Activated CD4-positive, alpha-beta T cell treated with anti-CD3 and anti-CD28 coated beads, Interleukin-2, Interleukin-4, amounts not matched to agents 100 ng/mL and 50 ng/mL, durations not matched to agents 16 hours and 8 hours (primary cell): ENCODE data around the gene B3GNT9.

ENCODE experiments used
- DNase-seq: peaks from one replicate; pipeline ENCODE4 v3.0.0-alpha.2; 2020; ENCODE audit warnings: low spot score

Gene B3GNT9

DNA sequence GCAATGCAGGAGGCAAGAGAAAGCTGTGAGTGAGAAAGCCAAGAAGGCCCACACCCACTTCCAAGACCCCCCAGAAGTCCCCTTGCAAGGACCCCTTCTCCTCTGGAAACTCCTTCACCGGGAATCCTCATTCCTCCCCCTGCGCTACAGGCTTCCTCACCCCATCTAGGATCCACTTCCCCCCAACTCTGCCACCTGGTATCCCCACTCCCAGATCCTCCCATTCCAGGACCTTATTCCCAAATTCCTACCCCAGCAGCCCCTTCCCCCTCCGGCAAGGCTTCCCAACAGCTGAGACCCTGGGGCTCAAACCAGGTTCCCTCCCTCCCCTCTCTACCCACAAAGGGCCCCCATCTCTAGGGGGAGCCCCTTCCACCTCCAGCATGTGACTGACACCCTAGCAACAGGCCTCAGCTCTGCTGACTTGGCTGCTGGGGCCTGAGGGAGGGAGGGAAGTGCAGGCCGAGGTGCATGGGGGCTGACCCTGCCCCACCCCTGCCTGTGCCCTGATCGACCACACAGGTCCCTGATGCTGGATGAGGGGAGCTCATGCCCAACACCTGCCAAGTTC is 15.9 kb upstream of the B3GNT9 start:
- no peak for DNase-seq

- DNase-seq = no peak
Observed at GRCh38 chr16:67166110-67166547, 15.3 kb upstream of the B3GNT9 start.

GRCh38 chr16:67165121-67166078 is 14.6 kb upstream of the B3GNT9 start:
- no peak for DNase-seq

DNA sequence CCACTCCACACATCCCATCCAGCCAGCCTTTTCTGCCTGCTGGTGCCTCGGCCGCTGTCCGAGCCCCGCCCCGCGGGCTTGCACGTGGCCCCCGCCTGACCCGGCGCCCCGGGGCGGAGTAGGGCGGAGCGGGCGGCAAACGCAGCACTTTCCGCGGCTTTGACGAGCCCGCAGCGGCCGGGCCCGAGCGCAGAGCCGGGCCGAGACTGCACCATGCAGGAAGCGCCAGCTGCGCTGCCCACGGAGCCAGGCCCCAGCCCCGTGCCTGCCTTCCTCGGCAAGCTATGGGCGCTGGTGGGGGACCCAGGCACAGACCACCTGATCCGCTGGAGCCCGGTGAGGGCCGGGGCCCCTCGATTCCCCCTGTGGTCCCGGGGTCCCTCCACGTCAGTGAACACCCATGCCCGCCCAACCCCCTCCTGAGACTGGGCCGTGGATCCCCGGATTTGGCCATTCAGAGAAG is 13.8 kb upstream of the B3GNT9 start, which contains the start of gene HSF4:
Gene HSF4, plus strand, starts transcription at position 147 of the 463 bp plus-strand sequence. Its CDS starts 67 bp downstream, at position 214.
- DNase-seq = no peak

- no peak for DNase-seq
Observed at GRCh38 chr16:67163999-67164558, 13.3 kb upstream of the B3GNT9 start.

DNA sequence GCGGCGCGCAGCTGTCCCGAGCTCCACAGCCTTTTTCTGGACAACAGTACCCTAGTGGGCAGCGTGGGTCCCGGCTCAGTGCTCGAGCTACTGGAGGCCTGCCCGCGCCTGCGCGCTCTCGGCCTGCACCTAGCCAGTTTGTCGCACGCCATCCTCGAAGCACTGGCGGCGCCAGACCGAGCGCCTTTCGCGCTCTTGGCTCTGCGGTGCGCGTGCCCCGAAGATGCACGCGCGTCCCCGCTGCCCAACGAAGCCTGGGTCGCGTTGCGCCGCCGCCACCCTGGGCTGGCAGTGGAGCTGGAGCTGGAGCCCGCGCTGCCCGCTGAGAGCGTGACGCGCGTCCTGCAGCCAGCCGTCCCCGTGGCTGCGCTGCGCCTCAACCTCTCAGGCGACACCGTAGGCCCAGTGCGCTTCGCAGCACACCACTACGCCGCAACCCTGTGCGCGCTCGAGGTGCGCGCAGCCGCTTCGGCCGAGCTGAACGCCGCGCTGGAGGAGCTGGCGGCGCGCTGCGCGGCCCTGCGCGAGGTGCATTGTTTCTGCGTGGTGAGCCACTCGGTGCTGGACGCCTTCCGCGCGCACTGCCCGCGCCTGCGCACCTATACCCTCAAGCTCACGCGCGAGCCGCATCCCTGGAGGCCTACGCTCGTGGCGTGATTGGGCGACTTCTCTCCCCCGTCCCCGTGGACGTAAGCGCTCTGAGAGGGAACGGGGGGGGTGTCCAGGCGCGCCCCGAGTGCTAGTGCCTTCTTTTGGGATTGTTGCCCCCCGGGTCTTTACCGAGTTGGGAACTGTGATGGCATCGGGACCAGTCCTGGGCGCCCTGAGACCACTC is 12.6 kb upstream of the B3GNT9 start:
- DNase-seq = peak; percentile 64

- no peak for DNase-seq
Observed at GRCh38 chr16:67162506-67163163, 11.8 kb upstream of the B3GNT9 start.

GRCh38 chr16:67161595-67162058 is 10.8 kb upstream of the B3GNT9 start:
- no peak for DNase-seq

DNA sequence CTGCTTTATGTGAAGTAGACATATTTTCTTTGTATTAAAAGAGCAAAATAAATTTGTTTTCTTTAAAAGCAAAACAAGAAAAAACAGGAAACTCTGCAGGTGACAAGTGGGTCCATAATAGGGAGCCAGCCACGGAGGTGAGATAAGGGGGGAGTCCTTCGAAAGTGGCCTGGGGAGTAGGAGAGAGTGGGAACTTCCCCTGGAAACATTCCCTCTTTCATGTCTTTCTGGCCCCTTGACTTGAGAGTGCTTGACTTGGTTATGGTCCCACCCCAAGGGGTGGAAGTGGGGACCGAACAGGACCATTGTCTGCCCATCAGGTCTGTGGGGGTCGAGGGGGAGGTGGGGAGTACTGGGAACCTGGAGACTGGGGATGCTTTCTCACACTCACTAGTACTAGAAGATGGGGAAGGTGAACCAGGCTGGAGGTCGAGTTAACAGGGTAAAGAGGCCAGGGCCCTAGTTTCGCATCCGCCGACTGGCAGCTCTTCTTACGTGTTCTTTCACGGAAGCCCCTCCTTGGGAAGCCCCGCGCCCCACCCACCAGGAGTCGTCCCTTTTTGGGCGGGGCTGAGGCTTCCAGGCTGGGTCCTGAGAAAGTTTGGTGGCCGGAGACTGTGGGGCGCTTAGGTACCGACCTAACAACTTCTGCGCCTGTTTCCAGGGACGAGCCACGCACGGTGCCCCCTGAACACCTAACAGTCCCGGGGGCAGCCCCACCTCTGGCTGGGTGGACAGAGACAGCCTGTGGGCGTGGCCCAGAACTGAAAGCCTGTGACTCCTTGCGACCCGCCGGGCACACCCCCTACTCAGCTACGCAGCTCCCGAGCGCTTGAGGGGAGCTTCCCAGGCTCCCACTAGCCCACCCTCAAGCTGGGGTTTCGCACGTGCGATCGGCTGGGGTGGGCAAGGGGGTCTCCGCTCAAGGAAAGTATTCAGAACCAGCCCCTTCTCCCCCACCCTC is 8.1 kb upstream of the B3GNT9 start:
- DNase-seq = peak; percentile 87

DNA sequence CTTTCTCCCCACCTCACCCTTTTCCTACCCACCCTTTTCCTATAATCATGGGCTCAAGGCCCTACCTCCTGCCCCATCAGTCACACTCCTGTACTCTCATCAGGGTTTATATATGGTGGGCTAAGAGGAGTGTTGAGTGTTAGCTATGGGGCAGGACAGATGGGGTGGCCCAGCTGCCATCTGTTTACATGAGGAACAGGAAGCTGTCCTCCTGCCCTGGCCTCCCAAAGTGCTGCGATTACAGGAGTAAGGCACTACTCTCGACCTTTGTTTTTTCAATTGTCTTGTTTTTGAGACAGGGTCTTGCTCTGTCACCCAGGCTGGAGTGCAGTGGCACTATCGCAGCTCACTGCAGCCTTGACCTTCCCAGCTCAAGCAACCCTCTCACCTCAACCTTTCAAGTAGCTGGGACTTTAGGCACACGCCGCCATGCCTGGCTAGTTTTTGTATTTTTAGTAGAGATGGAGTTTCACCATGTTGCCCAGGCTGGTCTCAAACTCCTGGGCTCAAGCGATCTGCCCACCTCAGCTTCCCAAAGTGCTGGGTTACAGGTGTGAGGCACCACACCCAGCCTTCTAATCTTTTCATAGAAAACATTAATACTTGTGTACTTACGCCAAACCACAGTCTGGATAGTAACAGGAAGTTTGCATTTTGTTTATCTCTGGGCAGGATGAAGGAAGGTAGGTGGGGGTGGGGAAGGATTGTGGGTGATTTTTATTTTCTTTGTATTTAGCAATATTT is 7.3 kb upstream of the B3GNT9 start:
- no peak for DNase-seq

DNA sequence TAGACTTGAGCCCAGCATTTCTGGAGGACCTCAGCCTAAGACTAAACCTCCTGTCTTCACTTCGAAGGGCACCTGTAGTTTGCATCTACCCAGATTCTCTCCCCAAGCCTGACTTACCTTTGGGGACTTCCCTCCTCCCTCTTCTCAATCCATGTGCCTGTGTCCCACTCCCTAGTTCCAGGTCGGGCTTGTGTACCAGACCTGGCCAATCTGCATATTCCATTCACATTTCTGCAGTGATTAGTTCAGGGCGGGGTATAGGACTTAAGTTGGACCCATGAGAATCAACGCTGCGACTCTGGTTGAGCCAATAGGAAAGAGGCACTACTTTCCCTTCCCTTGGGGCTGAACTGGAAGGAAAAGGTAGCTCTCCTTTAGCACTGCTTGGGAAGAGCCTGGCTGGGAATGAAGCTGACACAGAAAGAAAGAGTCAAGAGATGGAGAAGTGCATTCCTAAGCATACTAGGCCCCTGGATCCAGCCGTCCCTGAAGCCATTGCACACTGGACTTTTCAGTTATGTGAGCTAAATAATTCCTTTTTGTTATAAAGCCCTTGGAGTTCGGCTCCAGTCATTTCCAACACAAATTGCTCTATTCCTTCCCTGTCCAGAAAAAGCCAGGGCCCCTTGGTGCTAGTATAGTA is 6.4 kb upstream of the B3GNT9 start:
- DNase-seq = no peak

DNA sequence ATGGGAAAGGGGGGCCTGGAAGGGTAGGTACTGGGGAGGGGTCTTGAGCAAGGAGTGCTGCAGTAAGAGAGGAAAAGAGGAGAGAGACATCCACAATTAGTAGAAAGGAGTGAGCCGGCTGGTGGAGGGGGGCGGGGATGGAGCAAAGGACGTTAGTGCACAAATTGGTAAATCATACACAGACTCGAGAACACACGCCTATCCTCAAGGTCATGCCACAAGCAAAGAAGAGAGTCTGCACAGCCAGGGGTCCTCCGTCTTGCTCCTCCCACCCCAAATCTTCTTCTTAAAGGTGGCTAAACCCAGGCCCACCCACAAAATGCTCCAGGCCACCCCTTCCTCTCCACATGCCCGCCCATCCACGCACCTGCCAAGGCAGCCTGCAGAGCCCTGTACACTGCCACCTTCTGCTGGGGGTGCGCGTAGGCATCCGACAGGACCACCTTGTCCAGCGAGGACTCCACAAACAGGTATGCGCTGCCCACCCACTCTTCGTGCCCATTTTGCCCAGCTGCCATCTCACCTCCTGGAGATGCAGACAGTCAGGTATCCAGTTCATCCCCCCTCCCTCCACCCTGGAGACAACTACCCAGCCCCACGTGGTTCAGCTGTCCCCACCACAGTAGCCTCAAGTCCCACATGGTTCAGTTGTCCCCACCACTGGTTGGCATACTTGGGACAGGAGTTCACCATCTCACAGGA is 5.5 kb upstream of the B3GNT9 start:
- DNase-seq = no peak

DNA sequence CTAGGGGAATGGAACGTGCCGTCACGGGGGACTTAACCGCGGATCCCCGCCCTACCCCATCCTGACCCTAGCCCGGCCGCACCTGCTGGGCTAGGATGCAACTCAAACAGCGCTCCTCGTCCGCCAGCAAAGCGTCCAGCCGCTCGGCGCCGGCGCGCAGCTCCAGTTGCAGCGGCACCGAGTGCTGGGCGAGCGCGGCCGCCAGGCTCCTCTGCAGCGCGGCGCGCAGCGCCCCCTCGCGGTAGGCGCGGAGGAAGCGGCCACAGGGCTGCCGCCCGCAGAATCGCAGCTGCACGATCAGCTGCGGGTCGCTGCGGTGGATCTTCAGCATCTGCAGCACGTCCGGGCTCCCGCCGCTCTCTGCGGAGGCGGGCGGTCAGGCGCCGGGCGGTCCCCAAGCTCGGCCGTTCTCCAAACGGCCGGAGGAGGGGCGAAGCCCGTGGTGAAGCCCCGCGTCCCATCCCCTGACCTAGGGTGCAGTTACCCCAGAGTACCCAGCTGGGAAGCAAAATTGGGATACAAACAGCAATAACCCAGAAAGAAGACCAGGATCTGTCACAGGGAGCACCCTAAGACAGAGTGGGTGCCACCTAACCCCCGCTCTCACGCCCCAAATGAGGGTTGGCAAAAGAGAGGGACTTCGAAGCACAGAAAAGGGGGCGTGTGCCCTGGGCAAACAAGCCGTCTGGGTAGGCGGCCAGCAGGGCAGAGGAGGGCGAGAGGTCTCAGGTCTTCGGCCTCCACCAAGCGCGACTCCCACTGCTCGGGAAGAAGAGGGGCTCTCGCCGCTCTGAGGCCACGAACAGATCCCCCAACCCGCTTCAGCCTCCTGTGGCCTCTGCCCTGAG is 4.7 kb upstream of the B3GNT9 start:
- peak; percentile 81 for DNase-seq

GRCh38 chr16:67154578-67155294 is 3.9 kb upstream of the B3GNT9 start:
- DNase-seq = no peak

GRCh38 chr16:67151431-67152097 is 766 bp upstream of the B3GNT9 start:
- DNase-seq = no peak
